GM18520 (cell line): ENCODE results near the gene FSIP2.
"Not testable (repeated sequence)": the region's sequence is repeated elsewhere in the genome, so short reads cannot be mapped to it uniquely, and the experiment has no call there.

Source experiments
- ATAC-seq: cut with Tn5 transposase; IDR thresholded peaks from one replicate; pipeline ENCODE4 v1.9.1; 2021; ENCODE audit not compliant: unreplicated experiment

The FSIP2 gene

DNA sequence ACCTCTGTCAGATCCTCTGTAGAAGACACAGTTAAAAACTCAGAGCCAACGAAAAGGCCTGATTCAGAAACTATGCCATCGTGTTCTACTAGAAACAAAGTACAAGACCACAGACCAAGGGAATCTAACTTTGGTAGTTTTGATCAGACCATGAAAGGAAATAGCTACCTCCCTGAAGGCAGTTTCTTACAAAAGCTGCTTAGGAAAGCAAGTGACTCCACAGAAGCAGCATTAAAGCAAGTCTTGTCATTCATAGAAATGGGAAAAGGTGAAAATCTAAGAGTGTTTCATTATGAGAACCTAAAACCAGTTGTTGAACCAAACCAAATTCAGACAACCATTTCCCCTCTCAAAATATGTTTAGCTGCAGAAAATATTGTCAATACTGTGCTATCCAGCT is 58.2 kb downstream of the FSIP2 start:
- ATAC-seq = no peak

DNA sequence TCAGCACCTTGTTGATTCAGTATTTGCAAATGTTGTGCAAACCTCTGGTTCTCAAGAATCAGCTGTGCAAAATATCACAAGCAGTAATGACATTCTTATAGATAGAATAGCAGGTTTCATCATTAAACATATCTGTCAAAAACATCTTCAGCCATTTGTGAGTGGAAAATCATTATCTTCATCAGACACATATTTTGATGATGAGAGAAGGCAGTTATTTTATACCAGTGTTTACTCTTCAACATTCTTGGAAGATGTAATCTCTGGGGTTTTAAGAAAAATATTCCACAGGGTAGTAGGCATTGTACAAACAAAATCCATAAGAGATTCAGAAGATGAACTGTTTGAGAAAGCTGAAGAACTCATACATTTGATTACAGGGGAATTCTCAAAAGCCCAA is 64.3 kb downstream of the FSIP2 start:
- ATAC-seq = no peak

DNA sequence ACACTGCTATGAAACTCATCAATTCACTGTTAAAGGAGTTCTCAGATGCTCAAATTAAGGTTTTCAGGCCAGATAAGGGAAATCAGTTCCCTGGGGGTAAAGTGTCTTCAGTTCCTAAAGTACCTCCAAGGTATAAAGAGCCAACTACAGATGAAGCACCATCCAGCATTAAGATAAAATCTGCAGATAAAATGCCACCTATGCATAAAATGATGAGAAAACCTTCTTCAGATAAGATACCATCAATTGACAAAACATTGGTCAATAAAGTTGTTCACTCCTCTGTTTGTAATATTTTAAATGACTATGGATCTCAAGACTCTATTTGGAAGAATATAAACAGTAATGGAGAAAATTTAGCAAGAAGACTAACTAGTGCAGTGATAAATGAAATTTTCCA is 68.2 kb downstream of the FSIP2 start:
- ATAC-seq = no peak

DNA sequence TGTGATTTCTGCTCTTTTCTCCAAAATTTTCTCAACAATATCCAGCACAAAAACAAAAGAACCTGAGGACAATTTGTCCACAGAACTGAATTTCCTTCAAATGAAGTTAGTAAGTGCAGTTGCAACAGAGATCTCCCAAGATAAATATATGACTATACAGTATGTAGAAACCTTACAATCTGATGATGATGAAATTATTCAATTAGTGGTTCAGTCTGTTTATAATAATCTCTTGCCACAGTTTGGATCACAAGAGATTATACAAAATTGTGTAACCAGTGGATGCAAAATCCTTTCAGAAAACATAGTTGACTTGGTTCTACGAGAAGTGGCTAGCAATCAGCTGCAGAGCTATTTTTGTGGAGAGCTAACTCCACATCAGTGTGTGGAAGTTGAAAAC is 68.7 kb downstream of the FSIP2 start:
- ATAC-seq = no peak

DNA sequence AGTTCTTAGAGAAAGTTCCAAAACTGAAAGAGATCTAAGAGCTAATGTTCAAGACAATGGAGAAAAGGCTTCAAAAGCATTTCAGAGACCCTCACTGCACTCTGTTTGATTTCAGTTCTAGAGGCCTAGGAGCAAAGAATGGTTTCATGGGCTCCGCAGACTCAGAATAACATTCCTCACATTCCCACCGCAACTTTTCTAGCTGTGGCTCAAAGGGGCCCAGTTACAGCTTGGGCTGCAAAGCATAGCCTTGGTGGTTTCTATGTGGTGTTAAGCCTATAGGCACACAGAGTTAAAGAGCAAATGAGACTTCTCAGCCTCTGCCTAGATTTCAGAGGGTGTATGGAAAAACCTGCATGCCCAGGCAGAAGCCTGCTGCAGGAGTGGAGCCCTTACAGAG is 73.0 kb downstream of the FSIP2 start:
- ATAC-seq = no peak

DNA sequence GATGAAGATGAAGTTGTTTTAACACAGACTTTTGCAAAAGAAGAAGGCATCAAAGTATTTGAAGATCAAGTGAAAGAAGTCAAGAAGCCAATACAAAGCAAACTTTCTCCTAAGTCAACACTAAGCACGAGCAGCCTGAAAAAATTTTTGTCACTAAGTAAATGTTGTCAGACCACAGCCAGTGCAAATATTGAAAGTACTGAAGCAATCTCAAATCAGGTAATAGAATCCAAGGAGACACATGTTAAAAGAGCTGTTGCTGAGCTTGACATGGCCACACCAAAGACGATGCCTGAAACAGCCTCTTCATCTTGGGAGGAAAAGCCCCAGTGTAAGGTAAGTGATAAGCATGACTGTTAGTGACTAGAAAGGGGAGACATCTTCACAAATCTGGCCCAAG is 75.1 kb downstream of the FSIP2 start:
- ATAC-seq = no peak

DNA sequence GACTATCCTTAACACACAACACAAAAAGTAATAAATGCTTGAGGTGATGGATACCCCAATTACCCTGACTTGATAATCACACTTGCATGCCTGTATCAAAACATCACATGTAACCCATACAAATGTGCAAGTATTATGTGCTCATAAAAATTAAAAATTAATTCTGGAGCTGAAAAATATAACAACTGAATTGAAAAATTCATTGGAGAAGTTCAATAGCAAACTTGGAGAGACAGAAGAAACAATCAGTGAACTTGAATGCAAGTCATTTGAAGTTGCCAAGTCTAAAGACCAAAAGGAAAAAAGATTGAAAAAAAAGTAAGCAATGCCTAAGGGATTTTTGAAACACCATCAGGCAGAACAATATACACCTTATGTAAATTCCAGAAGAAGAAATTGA is 79.4 kb downstream of the FSIP2 start:
- no peak for ATAC-seq

DNA sequence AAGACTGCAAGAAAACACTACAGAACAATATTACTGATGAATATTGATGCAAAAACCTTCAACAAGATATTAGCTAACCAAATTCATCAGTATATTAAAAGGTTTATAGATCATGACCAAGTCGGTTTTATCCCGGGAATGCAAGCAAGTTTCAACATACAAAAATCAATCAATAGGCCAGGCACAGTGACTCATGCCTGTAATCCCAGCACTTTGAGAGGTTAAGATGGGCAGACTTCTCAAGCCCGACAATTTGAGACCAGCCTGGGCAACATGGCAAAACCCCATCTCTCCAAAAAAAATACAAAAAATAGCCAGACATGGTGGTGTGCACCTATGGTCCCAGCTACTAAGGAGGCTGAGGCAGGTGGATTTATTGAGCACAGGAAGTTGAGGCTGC is 82.9 kb downstream of the FSIP2 start:
- no peak for ATAC-seq

DNA sequence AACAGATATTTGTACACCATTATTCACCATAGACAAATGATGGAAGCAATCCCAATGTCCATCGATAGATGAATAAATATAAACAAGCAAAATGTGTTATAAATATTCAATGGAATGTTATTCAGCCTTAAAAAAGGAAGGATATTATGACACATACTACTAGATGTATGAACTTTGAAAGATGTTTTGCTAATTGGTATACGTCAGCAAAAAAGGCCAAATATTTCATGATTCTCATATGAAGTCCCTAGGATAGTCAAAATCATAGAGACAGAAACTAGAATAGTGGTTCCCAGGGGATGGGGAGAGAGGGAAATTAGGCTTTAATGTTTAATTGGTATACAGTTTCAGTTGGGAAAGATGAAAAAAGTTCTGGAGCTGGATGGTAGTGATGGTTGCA is 85.2 kb downstream of the FSIP2 start:
- no peak for ATAC-seq

DNA sequence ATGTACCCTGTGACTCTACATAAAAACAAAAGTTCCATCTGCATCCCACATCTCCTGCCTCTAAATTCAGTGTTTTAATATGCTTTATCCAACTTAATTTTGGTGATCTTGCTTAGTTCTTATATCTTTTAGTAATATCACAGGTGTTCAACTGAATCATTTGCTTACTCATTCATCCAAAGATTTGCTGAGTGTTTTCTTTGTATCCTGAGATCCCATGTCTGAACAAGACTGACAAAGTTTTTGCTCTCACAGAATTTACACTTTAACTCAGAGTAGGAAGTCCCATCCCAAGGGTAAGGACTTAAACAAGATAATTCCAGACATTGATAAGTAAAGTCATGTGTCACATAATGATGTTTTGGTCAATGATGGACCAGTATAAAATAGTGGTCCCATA is 87.0 kb downstream of the FSIP2 start:
- no peak for ATAC-seq

DNA sequence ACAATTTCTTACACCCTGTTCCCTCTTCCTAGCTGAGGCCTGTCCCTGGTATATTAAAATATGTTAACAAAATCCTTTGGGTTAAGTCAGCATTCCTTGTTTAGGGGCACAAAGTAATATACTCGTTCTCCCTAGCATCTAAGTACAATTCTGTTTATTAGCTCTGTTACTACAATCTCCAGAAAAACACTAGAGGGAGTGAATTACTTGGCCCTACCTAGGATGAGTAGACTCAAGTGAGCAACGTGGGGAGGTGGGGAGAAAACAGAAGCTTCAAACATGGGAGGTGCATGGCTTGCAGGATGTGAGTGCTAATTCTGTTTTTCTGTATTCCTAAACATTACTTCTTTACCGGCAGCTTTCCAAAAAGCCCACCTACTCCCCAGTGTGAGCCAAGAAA is 89.7 kb downstream of the FSIP2 start:
- ATAC-seq = no peak

DNA sequence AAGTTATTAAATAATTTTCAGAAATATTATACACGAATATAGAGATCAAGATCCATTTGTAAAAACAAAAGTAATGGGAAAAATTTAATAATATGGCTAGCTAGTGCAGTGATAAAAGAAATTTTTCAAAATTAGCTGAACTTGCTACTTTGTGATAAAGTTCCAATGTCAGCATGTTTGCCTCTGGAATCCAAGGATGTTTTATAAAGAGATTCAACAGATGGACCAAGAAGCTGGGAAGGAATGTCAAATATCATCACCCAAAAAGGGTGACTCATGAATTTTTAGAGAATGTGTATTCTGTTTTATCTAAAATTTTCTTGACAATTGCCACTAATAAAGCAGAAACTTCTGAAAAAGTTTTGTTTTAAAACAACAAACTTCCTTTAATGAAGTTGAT is 95.3 kb downstream of the FSIP2 start:
- ATAC-seq = no peak

DNA sequence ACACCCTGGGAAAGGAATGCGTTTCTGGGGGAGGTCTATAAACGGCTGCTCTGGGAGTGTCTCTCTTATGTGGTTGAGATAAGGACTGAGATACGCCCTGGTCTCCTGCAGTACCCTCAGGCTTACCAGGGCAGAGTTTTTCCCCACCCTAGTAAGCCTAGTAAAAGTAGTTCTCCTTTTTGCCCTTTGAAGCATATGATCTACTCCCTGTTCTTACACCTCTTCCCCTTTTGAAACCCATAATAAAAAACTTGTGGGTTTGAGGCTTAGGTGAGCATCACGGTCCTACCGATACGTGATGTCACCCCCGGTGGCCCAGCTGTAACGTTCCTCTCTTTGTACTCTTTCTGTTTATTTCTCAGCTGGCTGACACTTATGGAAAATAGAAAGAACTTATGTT is 97.4 kb downstream of the FSIP2 start:
- no peak for ATAC-seq

DNA sequence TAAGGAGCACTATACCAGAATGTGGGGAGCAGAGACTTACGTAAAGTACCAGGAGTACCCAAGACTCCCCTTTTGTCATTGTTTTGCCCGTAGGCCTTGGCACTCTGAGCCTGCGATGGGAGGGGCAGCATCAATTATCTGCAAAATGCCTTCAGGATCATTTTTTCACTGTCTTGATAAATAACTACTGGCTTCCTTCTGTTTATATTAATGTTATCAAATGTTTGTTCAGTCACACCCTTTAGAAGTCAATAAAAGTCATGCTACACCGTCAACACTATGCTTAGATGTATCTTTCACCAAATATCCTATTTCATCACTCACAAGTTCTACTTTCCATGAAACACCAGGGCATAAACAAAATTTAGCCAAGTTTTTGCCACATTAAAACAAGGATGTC is 116.3 kb downstream of the FSIP2 start:
- no peak for ATAC-seq

DNA sequence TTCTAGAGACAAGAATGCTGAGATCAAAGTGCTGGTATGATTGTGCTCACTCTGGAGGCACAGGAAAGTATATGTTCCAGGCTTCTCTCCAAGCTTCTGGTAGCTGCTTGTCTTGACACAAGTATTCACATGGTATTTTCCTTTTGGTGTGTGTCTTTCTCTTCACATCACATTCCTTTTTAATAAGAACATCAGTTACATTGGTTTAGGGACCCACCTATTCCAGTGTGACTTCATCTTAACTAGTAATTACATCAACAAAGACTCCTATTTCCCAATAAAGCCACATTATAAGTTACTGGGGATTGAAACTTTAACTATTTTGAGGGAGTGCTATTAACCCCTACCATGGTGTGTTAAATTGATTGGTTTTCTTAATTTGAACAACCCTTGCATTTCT is 119.1 kb downstream of the FSIP2 start:
- no peak for ATAC-seq

DNA sequence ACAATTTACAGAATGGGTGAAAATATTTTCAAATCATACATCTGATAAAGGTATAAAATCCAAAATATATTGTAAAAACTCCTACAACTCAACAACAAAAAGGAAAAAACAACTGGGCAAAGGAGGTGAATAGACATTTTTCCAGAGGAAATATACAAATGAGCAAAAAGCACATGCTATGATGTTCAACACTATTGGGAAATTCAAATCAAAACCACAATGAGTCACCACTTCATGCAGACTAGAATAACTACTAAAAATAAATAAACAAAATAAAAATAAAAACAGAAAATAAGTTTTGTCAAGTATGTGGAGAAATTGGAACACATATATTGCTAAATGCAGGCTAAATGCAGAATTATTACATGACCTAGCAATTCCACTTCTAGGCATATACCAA is 120.9 kb downstream of the FSIP2 start:
- ATAC-seq = no peak

DNA sequence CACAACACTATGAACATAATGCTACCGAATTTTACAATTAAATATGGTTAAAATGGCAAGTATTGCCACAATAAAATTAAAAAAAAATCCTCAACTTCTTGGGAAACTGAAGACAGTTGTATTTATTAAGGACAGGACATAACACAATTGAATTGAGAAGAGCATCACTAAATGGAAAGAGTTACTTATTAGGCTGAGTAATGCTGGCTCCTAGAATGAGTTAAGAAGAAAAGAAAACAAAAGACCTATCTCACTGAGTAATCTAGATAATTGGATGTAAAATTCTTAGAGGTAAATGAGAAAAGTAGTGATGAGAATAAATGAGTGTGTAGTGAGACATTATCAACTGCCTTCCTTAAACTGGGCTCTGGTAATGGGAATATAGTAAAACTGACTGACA is 121.7 kb downstream of the FSIP2 start:
- ATAC-seq = no peak

DNA sequence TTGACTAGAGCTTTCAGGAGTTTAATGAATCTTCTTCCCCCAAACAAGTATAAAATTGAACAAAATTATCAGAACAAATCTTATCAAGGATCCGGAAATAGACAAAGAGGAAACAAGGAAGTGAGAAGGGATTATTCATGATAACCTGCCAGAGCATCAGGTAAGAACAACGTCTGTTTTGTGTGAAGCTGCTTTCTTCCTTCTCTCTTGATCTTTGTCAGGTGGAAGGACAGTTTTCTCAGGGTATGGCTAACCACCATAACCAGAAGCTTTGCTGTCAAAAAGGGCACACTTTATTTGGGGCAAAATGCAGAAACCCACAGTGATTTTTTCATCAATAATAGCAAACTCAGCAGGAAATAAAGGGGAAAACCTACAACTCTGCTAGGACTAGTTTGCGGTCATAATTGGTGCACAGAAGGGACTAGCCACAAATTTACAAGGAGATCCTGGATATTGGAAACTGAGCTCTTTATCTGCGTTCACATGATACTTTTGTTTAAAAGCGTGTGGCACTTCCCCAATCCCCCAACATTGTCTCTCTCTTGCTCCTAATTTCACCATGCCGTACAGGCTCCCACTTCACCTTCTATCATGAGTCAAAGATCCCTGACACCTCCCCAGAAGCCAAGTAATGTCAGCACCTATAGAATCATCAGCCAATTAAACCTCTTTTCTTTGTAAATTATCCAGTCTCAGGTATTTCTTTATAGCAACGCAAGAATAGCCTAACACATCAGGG is 124.2 kb downstream of the FSIP2 start:
- ATAC-seq = no peak

DNA sequence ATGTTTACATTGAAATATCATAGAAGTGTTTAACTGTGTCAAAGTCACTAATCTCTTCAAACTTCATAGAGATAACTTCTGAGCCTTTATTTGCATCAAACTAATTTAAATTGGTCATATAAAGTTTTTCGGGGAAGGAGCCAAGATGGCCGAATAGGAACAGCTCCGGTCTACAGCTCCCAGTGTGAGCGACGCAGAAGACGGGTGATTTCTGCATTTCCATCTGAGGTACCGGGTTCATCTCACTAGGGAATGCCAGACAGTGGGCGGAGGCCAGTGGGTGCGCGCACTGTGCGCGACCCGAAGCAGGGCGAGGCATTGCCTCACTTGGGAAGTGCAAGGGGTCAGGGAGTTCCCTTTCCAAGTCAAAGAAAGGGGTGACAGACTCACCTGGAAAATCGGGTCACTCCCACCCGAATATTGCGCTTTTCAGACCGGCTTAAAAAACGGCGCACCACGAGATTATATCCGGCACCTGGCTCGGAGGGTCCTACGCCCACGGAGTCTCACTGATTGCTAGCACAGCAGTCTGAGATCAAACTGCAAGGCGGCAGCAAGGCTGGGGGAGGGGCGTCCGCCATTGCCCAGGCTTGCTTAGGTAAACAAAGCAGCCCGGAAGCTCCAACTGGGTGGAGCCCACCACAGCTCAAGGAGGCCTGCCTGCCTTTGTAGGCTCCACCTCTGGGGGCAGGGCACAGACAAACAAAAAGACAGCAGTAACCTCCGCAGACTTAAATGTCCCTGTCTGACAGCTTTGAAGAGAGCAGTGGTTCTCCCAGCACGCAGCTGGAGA is 126.1 kb downstream of the FSIP2 start:
- ATAC-seq = not testable (repeated sequence)

DNA sequence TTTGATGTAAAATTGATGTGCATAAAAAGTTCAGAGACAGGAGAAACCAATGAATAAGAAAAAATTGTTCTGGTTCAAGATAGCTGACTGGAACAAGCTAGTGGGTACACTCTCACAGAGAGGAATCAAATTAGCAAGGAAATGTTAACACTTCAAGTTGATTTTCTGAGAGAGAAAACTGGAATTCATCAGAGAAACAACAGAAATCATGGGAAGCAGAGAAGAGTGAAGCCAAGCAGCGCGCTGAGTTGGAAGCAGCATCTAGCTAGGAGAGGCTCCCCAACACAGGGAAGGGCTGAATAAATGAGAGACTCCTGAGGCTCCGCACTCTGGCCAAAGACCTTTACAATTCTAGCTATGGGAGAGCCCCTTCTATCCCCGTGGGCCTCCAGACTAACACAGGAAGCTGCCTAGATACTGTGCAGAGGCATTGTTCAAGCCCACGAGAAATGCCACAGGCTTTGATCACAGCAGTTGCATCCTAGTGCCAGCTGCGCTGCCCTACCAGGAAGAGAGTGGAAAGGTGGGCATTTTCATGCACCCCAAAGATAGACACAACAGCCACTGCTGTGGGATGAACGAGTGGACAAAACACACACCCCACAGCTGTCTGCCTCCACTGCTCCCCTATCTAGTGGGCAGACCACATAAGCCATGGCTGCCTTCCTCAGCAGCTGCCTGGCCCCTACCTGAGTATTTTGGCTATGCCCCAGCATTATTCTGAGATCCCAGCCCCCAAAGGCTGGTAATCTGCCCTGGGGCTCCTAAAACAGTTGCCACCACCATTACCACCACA is 136.7 kb downstream of the FSIP2 start:
- ATAC-seq = no peak

DNA sequence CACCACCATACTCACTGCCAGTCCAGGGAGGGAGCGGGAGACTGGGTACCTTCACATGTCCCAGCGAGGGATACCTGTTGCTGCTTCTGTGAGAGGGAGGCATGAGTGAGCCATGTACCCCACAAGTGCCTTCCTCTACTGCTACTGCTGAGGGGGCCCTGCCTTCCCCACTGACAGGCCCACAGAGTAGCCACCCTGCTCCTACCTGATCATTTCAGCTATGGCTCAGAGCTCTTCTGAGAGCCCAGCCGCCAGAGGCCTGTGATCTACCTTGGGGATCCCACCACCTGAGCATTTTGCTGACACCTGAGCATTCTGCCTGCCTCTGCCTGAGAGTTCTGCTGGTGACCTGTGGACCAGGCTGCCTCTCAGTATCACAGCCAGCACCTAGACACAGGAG is 137.6 kb downstream of the FSIP2 start:
- no peak for ATAC-seq

DNA sequence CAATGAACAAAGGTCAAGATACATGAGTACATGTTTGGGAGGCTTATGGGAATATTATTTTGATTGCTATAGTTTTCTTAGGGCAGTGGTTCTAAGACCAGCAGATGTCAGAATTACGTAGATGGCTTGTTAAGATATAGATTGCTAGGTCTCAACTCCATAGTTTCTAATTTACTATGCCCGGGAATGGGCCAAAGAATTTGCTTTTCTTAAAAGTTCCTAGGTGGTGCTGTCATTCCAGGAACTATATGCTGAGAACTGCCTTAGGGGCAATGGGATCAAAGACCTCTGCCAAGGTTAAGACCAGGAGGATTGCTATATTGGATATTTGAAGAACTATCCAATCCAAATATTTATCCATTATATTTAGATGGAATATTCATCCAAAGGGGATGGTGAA is 141.8 kb downstream of the FSIP2 start:
- ATAC-seq = no peak
